Liver (tissue), 9 donors: Measurements from ENCODE around the gene NTN3. TPM values are rescaled to one million over a fixed set of nuclear protein-coding genes. Genes with fewer than 3 reads are reported as not detected.

Source experiments
- DNase-seq: peaks from one replicate; pipeline ENCODE4 v3.0.0-alpha.2; 2017; ENCODE audit warnings: low spot score
- H3K27ac ChIP-seq, 2 donors: one replicate each; pipeline ENCODE4 v1.7.0; 2013; ENCODE audit warnings: inconsistent platforms in 2 of 2, low read length in 2 of 2, control low read depth in 1 of 2, low read depth in 1 of 2, mild to moderate bottlenecking in 1 of 2
- H3K27me3 ChIP-seq, 4 donors: one replicate each; pipeline versions ENCODE4 v1.6.1 to v1.7.0; 2013; ENCODE audit warnings: low read length in 3 of 4, inconsistent platforms in 1 of 4, mild to moderate bottlenecking in 1 of 4, moderate library complexity in 1 of 4; ENCODE audit not compliant: control insufficient read depth in 4 of 4, insufficient read depth in 4 of 4
- H3K36me3 ChIP-seq, 4 donors: one replicate each; pipeline versions ENCODE4 v1.6.1 to v1.7.0; 2013; ENCODE audit warnings: low read length in 3 of 4, mild to moderate bottlenecking in 3 of 4, low read depth in 1 of 4, moderate library complexity in 1 of 4; ENCODE audit not compliant: control insufficient read depth in 4 of 4, insufficient read depth in 3 of 4
- H3K4me1 ChIP-seq, 4 donors: one replicate each; pipeline versions ENCODE4 v1.6.1 to v1.7.0; 2013; ENCODE audit warnings: low read length in 3 of 4, mild to moderate bottlenecking in 3 of 4, moderate library complexity in 1 of 4; ENCODE audit not compliant: control insufficient read depth in 4 of 4, insufficient read depth in 4 of 4
- H3K4me3 ChIP-seq, 3 donors: one replicate each; pipeline versions ENCODE4 v1.6.1 to v1.7.0; 2013; ENCODE audit warnings: low read length in 3 of 3, control low read depth in 1 of 3, low read depth in 1 of 3, mild to moderate bottlenecking in 1 of 3
- H3K9ac ChIP-seq, 2 donors: one replicate each; pipeline ENCODE4 v1.7.0; 2013; ENCODE audit warnings: low read length in 2 of 2, mild to moderate bottlenecking in 2 of 2, moderate library complexity in 2 of 2, control low read depth in 1 of 2, low read depth in 1 of 2
- H3K9me3 ChIP-seq, 4 donors: one replicate each; pipeline versions ENCODE4 v1.6.1 to v1.7.0; 2013; ENCODE audit warnings: low read length in 3 of 4; ENCODE audit not compliant: control insufficient read depth in 4 of 4
- ATF3 ChIP-seq: IDR thresholded peaks from 2 replicates; pipeline ENCODE4 v1.6.1; 2016; ENCODE audit warnings: antibody characterized with exemption
- CTCF ChIP-seq: fragments of 150-350 bp; IDR thresholded peaks from 2 replicates; pipeline ENCODE4 v1.5.1; 2017; ENCODE audit warnings: improper control_type of control experiment, low read depth, low read length; ENCODE audit not compliant: missing input control
- EGR1 ChIP-seq, 2 donors: IDR thresholded peaks; 2 replicates each; pipeline ENCODE4 v1.6.1; 2016 to 2018; ENCODE audit warnings: antibody characterized with exemption in 2 of 2, low read depth in 2 of 2
- FOXA1 ChIP-seq: IDR thresholded peaks from 2 replicates; pipeline ENCODE4 v1.6.1; 2016; ENCODE audit warnings: antibody characterized with exemption
- FOXA2 ChIP-seq: IDR thresholded peaks from 2 replicates; pipeline ENCODE4 v1.6.1; 2016; ENCODE audit warnings: antibody characterized with exemption
- GABPA ChIP-seq, 2 donors: IDR thresholded peaks in 1 of 2; conservative IDR thresholded peaks in 1 of 2; 2 replicates each; pipeline ENCODE4 v1.6.1; 2016; ENCODE audit warnings: antibody characterized with exemption in 2 of 2, mild to moderate bottlenecking in 1 of 2, moderate library complexity in 1 of 2
- HNF4A ChIP-seq, 2 donors: conservative IDR thresholded peaks; 2 replicates each; pipeline ENCODE4 v1.6.1; 2016; ENCODE audit warnings: antibody characterized with exemption in 2 of 2, mild to moderate bottlenecking in 2 of 2
- HNF4G ChIP-seq: IDR thresholded peaks from 2 replicates; pipeline ENCODE4 v1.6.1; 2016; ENCODE audit warnings: antibody characterized with exemption
- JUND ChIP-seq, 2 donors: IDR thresholded peaks; 2 replicates each; pipeline ENCODE4 v1.6.1; 2016; ENCODE audit warnings: antibody characterized with exemption in 2 of 2
- MAX ChIP-seq: IDR thresholded peaks from 2 replicates; pipeline ENCODE4 v1.6.1; 2016; ENCODE audit warnings: antibody characterized with exemption
- NR2F2 ChIP-seq: IDR thresholded peaks from 2 replicates; pipeline ENCODE4 v1.6.1; 2016; ENCODE audit warnings: antibody characterized with exemption
- RAD21 ChIP-seq, 2 donors: IDR thresholded peaks; 2 replicates each; pipeline ENCODE4 v1.6.1; 2016; ENCODE audit warnings: antibody characterized with exemption in 2 of 2, mild to moderate bottlenecking in 2 of 2
- REST ChIP-seq: IDR thresholded peaks from 2 replicates; pipeline ENCODE4 v1.6.1; 2016; ENCODE audit warnings: antibody characterized with exemption, mild to moderate bottlenecking
- RXRA ChIP-seq, 2 donors: IDR thresholded peaks; 2 replicates each; pipeline ENCODE4 v1.6.1; 2017 to 2018; ENCODE audit warnings: antibody characterized with exemption in 2 of 2, mild to moderate bottlenecking in 1 of 2
- SP1 ChIP-seq: IDR thresholded peaks from 2 replicates; pipeline ENCODE4 v1.6.1; 2018; ENCODE audit warnings: antibody characterized with exemption, mild to moderate bottlenecking
- TAF1 ChIP-seq: conservative IDR thresholded peaks from 2 replicates; pipeline ENCODE4 v1.6.1; 2016; ENCODE audit warnings: antibody characterized with exemption, mild to moderate bottlenecking
- YY1 ChIP-seq: IDR thresholded peaks from 2 replicates; pipeline ENCODE4 v1.6.1; 2016; ENCODE audit warnings: antibody characterized with exemption, mild to moderate bottlenecking
- ZBTB33 ChIP-seq: IDR thresholded peaks from 2 replicates; pipeline ENCODE4 v1.6.1; 2016; ENCODE audit warnings: antibody characterized with exemption
- WGBS: extraction: QIAGEN DNeasy Blood & Tissue Kit; methylation state at CpG from one replicate; pipeline ENCODE4 v1.1.7; 2013; 5-methylcytosine and 5-hydroxymethylcytosine counted together
- polyA plus RNA-seq, 2 donors: library from polyadenylated mRNA; stranded (reverse) in 1 of 2; unstranded in 1 of 2; fragments of 200-250 nt in 1 of 2; fragments of >200 nt in 1 of 2; fragmentation: Nextera tagmentation in 1 of 2; extraction: Ambion mirVana in 1 of 2; gene quantifications; one replicate each; pipeline versions ENCODE4 v1.2.1 to v1.2.3, GENCODE V29; 2013 to 2015
- total RNA-seq, 2 donors: library from RNA; depleted of rRNA; stranded (reverse); fragments of >200 nt; gene quantifications; one replicate each; pipeline ENCODE4 v1.2.3, GENCODE V29; 2014
- donor health status: healthy.
- donor health status: healthy.
- donor health status: healthy.
- donor health status: healthy.
- donor health status: healthy.

The NTN3 gene
- total and polyA plus RNA-seq, 4 donors: 0.19 to 2.3 (median 0.28) TPM; not detected in 1

GRCh38 chr16:2468725-2469398 lies 2.2 kb upstream of the NTN3 start:
- TF ChIP-seq TAF1 (no peak), FOXA1 (no peak), ZBTB33 (no peak), EGR1 (IDR thresholded peaks at IDR 0.05; ENCODE audit: low read depth in 2 of 2) (no peak), GABPA (IDR thresholded peaks at IDR 0.05 in 1 of 2, conservative IDR thresholded peaks at IDR 0.05 in 1 of 2) (no peak), ATF3 (no peak), YY1 (no peak), HNF4A (conservative IDR thresholded peaks at IDR 0.05) (no peak), MAX (no peak), CTCF (no peak), HNF4G (no peak), JUND (IDR thresholded peaks at IDR 0.05) (no peak), SP1 (no peak), RAD21 (IDR thresholded peaks at IDR 0.05) (no peak), FOXA2 (no peak), REST (no peak), NR2F2 (no peak), RXRA (IDR thresholded peaks at IDR 0.05) (no peak)
- Histone ChIP-seq H3K4me1 (peaks cover 37 to 62% (median 46%) of the 10 kb centered on the region in 4 donors), H3K9me3 (no peaks in the 10 kb centered on the region), H3K36me3 (no peaks in the 10 kb centered on the region), H3K9ac (no peak overlapping the region), H3K27me3 (no peaks in the 10 kb centered on the region), H3K4me3 (peak overlapping the region in 1 of 3 donors; percentile 51), H3K27ac (peak overlapping the region in 1 of 2 donors; percentile 35)
- no peak for DNase-seq
- WGBS: 13% methylated on average over 14 of the region's 14 CpGs
